HEK293 (cell line): ENCODE data around the gene TLE2.

Experiments
- CTCF ChIA-PET: fragments of 350-600 bp; formaldehyde crosslinking; extraction: SDS; loops from one replicate; lab custom pipeline; 2021; ENCODE audit warnings: antibody characterized with exemption; lab: Yijun Ruan, JAX
- POLR2A ChIA-PET: fragments of 300-600 bp; formaldehyde crosslinking; extraction: SDS; loops from one replicate; lab custom pipeline; 2020; ENCODE audit warnings: antibody characterized with exemption, inconsistent platforms; lab: Yijun Ruan, JAX
- H3K27ac ChIP-seq: fragments of 200-500 bp; sonication (Bioruptor generic); 2 replicates; pipeline ENCODE4 v1.5.1; 2014; ENCODE audit warnings: low read depth, low read length, control low read depth, inconsistent platforms; ENCODE audit errors: extremely low read depth
- H3K36me3 ChIP-seq, 2 experiments: fragments of 200-500 bp in 1 of 2; sonication (Bioruptor generic) in 1 of 2; 1 replicate in 1 of 2; 2 replicates in 1 of 2; pipeline ENCODE4 v1.5.1; 2014 to 2017; ENCODE audit warnings: inconsistent platforms in 2 of 2, low read length in 2 of 2; ENCODE audit not compliant: control insufficient read depth in 2 of 2, insufficient read depth in 1 of 2
- H3K4me1 ChIP-seq: fragments of 200-500 bp; sonication (Bioruptor generic); 2 replicates; pipeline ENCODE4 v1.5.1; 2014; ENCODE audit warnings: mild to moderate bottlenecking, low read length, inconsistent platforms; ENCODE audit not compliant: control insufficient read depth, insufficient read depth
- H3K4me3 ChIP-seq: 2 replicates; pipeline ENCODE4 v1.5.1; 2011; ENCODE audit warnings: low read depth, mild to moderate bottlenecking, control low read depth, low read length, moderate library complexity
- H3K9me3 ChIP-seq: fragments of 200-500 bp; sonication (Bioruptor generic); 2 replicates; pipeline ENCODE4 v1.5.1; 2014; ENCODE audit warnings: low read depth, low read length, inconsistent platforms; ENCODE audit not compliant: control insufficient read depth, insufficient read depth
- GLIS1 ChIP-seq: fragments of 450-650 bp; formaldehyde crosslinking; IDR thresholded peaks from 2 replicates; pipeline ENCODE4 v1.5.1; 2016; ENCODE audit warnings: missing biosample characterization, missing genetic modification characterization
- GLIS2 ChIP-seq: fragments of 450-650 bp; formaldehyde crosslinking; IDR thresholded peaks from 2 replicates; pipeline ENCODE4 v1.5.1; 2016; ENCODE audit warnings: missing biosample characterization, missing genetic modification characterization
- INSM2 ChIP-seq: fragments of 450-650 bp; formaldehyde crosslinking; IDR thresholded peaks from 2 replicates; pipeline ENCODE4 v1.5.1; 2016; ENCODE audit warnings: missing biosample characterization, missing genetic modification characterization
- KLF1 ChIP-seq: fragments of 450-650 bp; formaldehyde crosslinking; IDR thresholded peaks from 2 replicates; pipeline ENCODE4 v1.5.1; 2016; ENCODE audit warnings: missing biosample characterization, missing genetic modification characterization
- KLF10 ChIP-seq: fragments of 450-650 bp; IDR thresholded peaks from 2 replicates; pipeline ENCODE4 v1.5.1; 2018; ENCODE audit warnings: missing biosample characterization, mild to moderate bottlenecking, missing genetic modification characterization
- KLF8 ChIP-seq: fragments of 450-650 bp; formaldehyde crosslinking; IDR thresholded peaks from 2 replicates; pipeline ENCODE4 v1.5.1; 2016; ENCODE audit warnings: missing biosample characterization, missing genetic modification characterization
- PBX3 ChIP-seq: sonication (generic); formaldehyde crosslinking; IDR thresholded peaks from 2 replicates; pipeline ENCODE4 v1.8.1; 2022; ENCODE audit warnings: mild to moderate bottlenecking, moderate library complexity, missing genetic modification reagents
- ZBTB10 ChIP-seq: fragments of 450-650 bp; formaldehyde crosslinking; IDR thresholded peaks from 2 replicates; pipeline ENCODE4 v1.5.1; 2016; ENCODE audit warnings: missing biosample characterization, missing genetic modification characterization
- ZFHX2 ChIP-seq: fragments of 450-650 bp; formaldehyde crosslinking; conservative IDR thresholded peaks from 2 replicates; pipeline ENCODE4 v1.5.1; 2016; ENCODE audit warnings: missing biosample characterization, missing genetic modification characterization
- ZIC2 ChIP-seq: fragments of 450-650 bp; formaldehyde crosslinking; IDR thresholded peaks from 2 replicates; pipeline ENCODE4 v1.5.1; 2016; ENCODE audit warnings: missing biosample characterization, missing genetic modification characterization
- ZNF214 ChIP-seq: fragments of 450-650 bp; formaldehyde crosslinking; IDR thresholded peaks from 2 replicates; pipeline ENCODE4 v1.5.1; 2017; ENCODE audit warnings: missing biosample characterization, mild to moderate bottlenecking, missing genetic modification characterization, borderline replicate concordance
- ZNF223 ChIP-seq: fragments of 450-650 bp; formaldehyde crosslinking; IDR thresholded peaks from 2 replicates; pipeline ENCODE4 v1.5.1; 2016; ENCODE audit warnings: missing biosample characterization, missing genetic modification characterization
- ZNF280D ChIP-seq: fragments of 450-650 bp; formaldehyde crosslinking; IDR thresholded peaks from 2 replicates; pipeline ENCODE4 v1.5.1; 2016; ENCODE audit warnings: missing biosample characterization, missing genetic modification characterization
- ZNF645 ChIP-seq: fragments of 450-650 bp; formaldehyde crosslinking; IDR thresholded peaks from 2 replicates; pipeline ENCODE4; 2016; ENCODE audit warnings: missing biosample characterization, missing genetic modification characterization
- ZNF768 ChIP-seq: fragments of 450-650 bp; formaldehyde crosslinking; IDR thresholded peaks from 2 replicates; pipeline ENCODE4 v1.5.1; 2018; ENCODE audit warnings: missing biosample characterization, mild to moderate bottlenecking, missing genetic modification characterization
- ZSCAN18 ChIP-seq: fragments of 450-650 bp; formaldehyde crosslinking; IDR thresholded peaks from 2 replicates; pipeline ENCODE4 v1.5.1; 2016; ENCODE audit warnings: missing biosample characterization, missing genetic modification characterization

Gene TLE2

GRCh38 chr19:3054972-3055740, 26.1 kb upstream of the TLE2 start:
- POLR2A ChIA-PET = interaction anchor here (0.7 to 4.4 kb wide), 6 partner anchors 14 to 105 kb away, joined by 3 to 36 read pairs (median 6); no protein-coding TSS in a partner anchor
- CTCF ChIA-PET = interaction anchor here (0.9 to 1.6 kb wide), 3 partner anchors 19 to 105 kb away, joined by 3 to 6 read pairs (median 4); no protein-coding TSS in a partner anchor
- peaks cover 8 to 62% of the 10 kb centered on the region in 2 experiments for H3K36me3 ChIP-seq
- peak; percentile 66 for TF ChIP-seq KLF1 (tag by site-specific recombination)
- TF ChIP-seq ZIC2 = peak; percentile 26; the same call in 1 of the 2 replicates
- TF ChIP-seq INSM2 (tag by site-specific recombination) = 0 out of 2 replicates have a peak, but pooled peaks have one; percentile 32
- peak; percentile 78 for TF ChIP-seq KLF10
- TF ChIP-seq ZNF214 (tag by site-specific recombination) = no peak
- TF ChIP-seq ZSCAN18 (tag by site-specific recombination) = no peak
- no peak for TF ChIP-seq ZNF280D (tag by site-specific recombination)
- peak; percentile 40 for TF ChIP-seq KLF8 (tag by site-specific recombination)
- peak; percentile 95 for TF ChIP-seq GLIS1 (tag by site-specific recombination)
- no peak for TF ChIP-seq ZNF645 (tag by site-specific recombination)
- no peak for TF ChIP-seq ZNF223
- no peak for TF ChIP-seq ZFHX2
- TF ChIP-seq ZNF768 = 0 out of 2 replicates have a peak, but pooled peaks have one; percentile 5
- TF ChIP-seq PBX3 (CRISPR knock-in tag) = no peak
- no peak for TF ChIP-seq ZBTB10 (tag by site-specific recombination)
- peak; percentile 40; the same call in 1 of the 2 replicates for TF ChIP-seq GLIS2 (tag by site-specific recombination)
- no peak overlapping the region for H3K4me3 ChIP-seq
- H3K4me1 ChIP-seq = peaks cover 20% of the 10 kb centered on the region
- H3K9me3 ChIP-seq = no peaks in the 10 kb centered on the region
- peak overlapping the region; percentile 72 for H3K27ac ChIP-seq
